B cell (primary cell): ENCODE results near the gene NEO1. TPM values are rescaled to one million over a fixed set of nuclear protein-coding genes. Genes with fewer than 3 reads are reported as not detected.

Source experiments
- ATAC-seq: fragments of 200-7000 bp; cut with Tn5 transposase; one replicate; pipeline ENCODE4 v1.10.0; 2021; ENCODE audit warnings: low read depth, mild to moderate bottlenecking, moderate number of reproducible peaks, moderate library complexity
- CTCF ChIA-PET: fragments of 350-600 bp; sonication (Branson Sonifier 250); formaldehyde crosslinking; loops from one replicate; lab custom pipeline; 2021; ENCODE audit warnings: antibody characterized with exemption, inconsistent platforms; lab: Charles Lee
- POLR2A ChIA-PET: fragments of 350-600 bp; sonication (Branson Sonifier 250); formaldehyde crosslinking; loops from one replicate; lab custom pipeline; 2021; ENCODE audit warnings: antibody characterized with exemption; lab: Charles Lee
- DNase-seq: peaks from one replicate; pipeline ENCODE4 v3.0.0; 2013
- H2AFZ ChIP-seq: 2 replicates; pipeline ENCODE4 v1.6.1; 2012; ENCODE audit warnings: mild to moderate bottlenecking, low read depth, low read length; ENCODE audit not compliant: insufficient read depth, poor library complexity, severe bottlenecking
- H3K27ac ChIP-seq, 2 donors: 1 replicate in 1 of 2; 2 replicates in 1 of 2; pipeline ENCODE4 v1.5.1; 2012 to 2013; ENCODE audit warnings: low read length in 2 of 2, mild to moderate bottlenecking in 2 of 2, moderate library complexity in 1 of 2
- H3K27me3 ChIP-seq, 4 experiments: fragments of 200-600 bp in 1 of 4; sonication (generic) in 1 of 4; replicated peaks in 1 of 4; 1 replicate in 2 of 4; 2 replicates in 2 of 4; pipeline versions ENCODE4 v1.6.1 to v1.7.0; 2013 to 2016; ENCODE audit warnings: low read length in 3 of 4, mild to moderate bottlenecking in 2 of 4, mixed read lengths in 1 of 4, moderate library complexity in 1 of 4; ENCODE audit not compliant: insufficient read depth in 4 of 4, control insufficient read depth in 3 of 4; ENCODE audit errors: control extremely low read depth in 1 of 4
- H3K36me3 ChIP-seq, 2 experiments: replicated peaks in 1 of 2; 1 replicate in 1 of 2; 2 replicates in 1 of 2; pipeline versions ENCODE4 v1.6.1 to v1.7.1; 2013; ENCODE audit warnings: low read length in 1 of 2; ENCODE audit not compliant: insufficient read depth in 2 of 2, control insufficient read depth in 1 of 2; ENCODE audit errors: control extremely low read depth in 1 of 2, extremely low read depth in 1 of 2
- H3K4me1 ChIP-seq, 2 donors: fragments of 200-600 bp in 1 of 2; sonication (generic) in 1 of 2; 1 replicate in 1 of 2; 2 replicates in 1 of 2; pipeline versions ENCODE4 v1.5.1 to v1.6.1; 2013 to 2017; ENCODE audit warnings: low read length in 2 of 2; ENCODE audit not compliant: control insufficient read depth in 2 of 2, insufficient read depth in 2 of 2
- H3K4me2 ChIP-seq: replicated peaks from 2 replicates; pipeline ENCODE3; 2012; ENCODE audit warnings: mild to moderate bottlenecking, low read depth, low read length; ENCODE audit not compliant: poor library complexity, severe bottlenecking
- H3K4me3 ChIP-seq, 5 experiments: fragments of 200-600 bp in 1 of 5; sonication (generic) in 1 of 5; 1 replicate in 3 of 5; 2 replicates in 2 of 5; pipeline versions ENCODE4 v1.5.1 to v1.7.0; 2011 to 2016; ENCODE audit warnings: low read length in 4 of 5, mild to moderate bottlenecking in 4 of 5, low read depth in 2 of 5, control low read depth in 1 of 5, moderate library complexity in 1 of 5; ENCODE audit not compliant: insufficient read depth in 1 of 5; ENCODE audit errors: control extremely low read depth in 1 of 5, extremely low read depth in 1 of 5
- H3K79me2 ChIP-seq: fragments of 200-600 bp; sonication (generic); one replicate; pipeline ENCODE4 v1.6.0; 2016; ENCODE audit warnings: low read length; ENCODE audit not compliant: control insufficient read depth, insufficient read depth
- H3K9ac ChIP-seq: fragments of 200-600 bp; sonication (generic); 2 replicates; pipeline ENCODE4 v1.6.1; 2017; ENCODE audit warnings: mild to moderate bottlenecking, low read length, moderate library complexity
- H3K9me3 ChIP-seq, 3 donors: one replicate each; pipeline versions ENCODE4 v1.6.1 to v1.7.1; 2013; ENCODE audit warnings: low read length in 2 of 3; ENCODE audit not compliant: control insufficient read depth in 2 of 3, insufficient read depth in 1 of 3; ENCODE audit errors: control extremely low read depth in 1 of 3
- H4K20me1 ChIP-seq: 2 replicates; pipeline ENCODE4 v1.6.0; 2012; ENCODE audit warnings: mild to moderate bottlenecking, low read length; ENCODE audit not compliant: insufficient read depth, control insufficient read depth, poor library complexity, severe bottlenecking
- H3K27ac Mint-ChIP-seq: one replicate; pipeline ENCODE4 v1.8.0; 2021; ENCODE audit warnings: mixed read lengths
- H3K27me3 Mint-ChIP-seq: one replicate; pipeline ENCODE4 v1.8.0; 2021; ENCODE audit warnings: mixed read lengths
- H3K4me1 Mint-ChIP-seq: one replicate; pipeline ENCODE4 v1.8.0; 2021; ENCODE audit warnings: mixed read lengths
- H3K4me3 Mint-ChIP-seq: one replicate; pipeline ENCODE4 v1.8.0; 2021; ENCODE audit warnings: mixed read lengths
- H3K9me3 Mint-ChIP-seq: one replicate; pipeline ENCODE4 v1.8.0; 2022; ENCODE audit warnings: mixed read lengths; ENCODE audit not compliant: insufficient read depth
- CTCF ChIP-seq: fragments of 200-600 bp; IDR thresholded peaks from one replicate; pipeline ENCODE4 v1.8.0; 2022; ENCODE audit warnings: antibody characterized with exemption, mild to moderate bottlenecking
- EZH2 ChIP-seq: IDR thresholded peaks from 2 replicates; pipeline ENCODE4 v1.6.1; 2012; ENCODE audit warnings: borderline replicate concordance, low read depth, mild to moderate bottlenecking, moderate library complexity, low read length; ENCODE audit not compliant: insufficient read depth, poor library complexity, severe bottlenecking
- WGBS: methylation state at CpG from one replicate; pipeline ENCODE4 v1.1.5; 2013; ENCODE audit warnings: missing lambda C conversion rate; ENCODE audit not compliant: insufficient coverage; 5-methylcytosine and 5-hydroxymethylcytosine counted together
- intact Hi-C: fragments of 100-400 bp; cut with micrococcal nuclease; formaldehyde crosslinking; loops from one replicate; pipeline ENCODE4 v1.10.0; 2022
- polyA plus RNA-seq: library from polyadenylated mRNA; depleted of rRNA; stranded (reverse); fragments of >200 nt; gene quantifications from 2 replicates; pipeline ENCODE4 v1.2.3, GENCODE V29; 2012
- total RNA-seq, 2 donors: library from RNA; stranded (reverse); fragments of 120-200 nt in 1 of 2; gene quantifications; 1 replicate in 1 of 2; 2 replicates in 1 of 2; pipeline versions ENCODE4 v1.2.3 to v1.2.4, GENCODE V29; 2013 to 2022

Gene NEO1
- total and polyA plus RNA-seq, 2 donors (not counting 1 experiment from before 2014, with no cell fraction given), result 1.3 to 3.9 TPM

GRCh38 chr15:73338058-73338457 lies 285.8 kb downstream of the NEO1 start:
- ATAC-seq, result no peak

More at GRCh38 chr15:73338058-73338457, 285.8 kb downstream of the NEO1 start:
- no peaks in the 10 kb centered on the region for H3K4me1 Mint-ChIP-seq
- no peak overlapping the region for H2AFZ ChIP-seq
- no peaks in the 10 kb centered on the region for H3K9me3 Mint-ChIP-seq
- no peak overlapping the region for H3K27ac ChIP-seq
- intact Hi-C loops, result no loop called here
- no peaks in the 10 kb centered on the region for H3K4me1 ChIP-seq
- no peaks in the 10 kb centered on the region for H3K27me3 ChIP-seq
- no peak overlapping the region for H3K4me3 Mint-ChIP-seq
- H3K36me3 ChIP-seq, result no peaks in the 10 kb centered on the region
- WGBS, result 84% methylated on average over 4 of the region's 6 CpGs
- ChIA-PET POLR2A (no interaction called here), CTCF (no interaction called here)
- H4K20me1 ChIP-seq, result no peaks in the 10 kb centered on the region
- H3K4me2 ChIP-seq, result no peak overlapping the region
- no peak for DNase-seq
- H3K9ac ChIP-seq, result no peak overlapping the region
- H3K79me2 ChIP-seq, result no peaks in the 10 kb centered on the region
- H3K4me3 ChIP-seq, result no peak overlapping the region
- H3K27me3 Mint-ChIP-seq, result peaks cover 4% of the 10 kb centered on the region
- H3K9me3 ChIP-seq, result peaks cover 0 to 12% (median 2%) of the 10 kb centered on the region in 3 donors
- TF ChIP-seq CTCF, result no peak
- no peak for TF ChIP-seq EZH2
- H3K27ac Mint-ChIP-seq, result no peak overlapping the region
